Iris pigment epithelial cell (primary cell): ENCODE results near the gene CERK.

Experiments
- DNase-seq: peaks from one replicate; pipeline ENCODE4 v3.0.0-alpha.2; 2011; ENCODE audit warnings: low read depth

The CERK gene

DNA sequence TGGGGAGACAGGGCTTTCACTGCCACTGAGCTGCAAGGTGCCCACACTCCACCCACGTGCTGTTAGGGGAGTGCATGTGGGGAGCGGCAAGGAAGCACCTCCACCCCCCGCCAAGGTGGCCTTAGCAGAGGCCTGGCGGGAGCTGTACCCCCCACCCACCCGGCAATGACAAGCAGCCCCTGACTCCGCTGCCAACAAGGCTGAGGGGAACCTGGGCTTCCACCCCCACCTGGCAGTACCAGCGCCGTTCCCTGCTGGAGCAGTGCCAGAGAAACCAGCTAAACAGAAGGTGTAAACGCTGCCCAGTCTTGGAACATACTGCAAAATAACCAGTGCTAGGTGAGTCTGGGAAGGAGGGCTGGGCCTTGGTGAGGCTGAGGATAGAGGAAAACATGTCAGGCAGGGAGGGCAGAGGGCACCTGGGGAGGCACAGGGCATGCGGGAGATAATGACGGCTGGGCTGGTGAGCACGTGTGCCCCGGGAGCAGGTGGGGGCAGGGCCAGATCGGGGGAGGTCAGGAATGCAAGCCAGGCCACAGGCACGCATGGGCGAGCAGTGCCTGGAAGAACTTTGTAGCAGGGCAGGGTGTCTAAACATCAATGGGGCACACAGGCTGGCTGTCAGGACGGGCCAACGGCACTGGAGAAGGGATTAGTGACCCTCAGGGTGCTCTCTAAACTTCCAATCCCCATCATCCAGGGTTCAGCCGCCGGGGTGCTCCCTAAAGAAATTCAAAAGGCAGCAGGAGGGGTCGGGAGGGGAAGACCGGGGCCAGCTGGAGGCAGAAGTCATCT, 6.6 kb downstream of the CERK start:
- peak; percentile 19 for DNase-seq

DNA sequence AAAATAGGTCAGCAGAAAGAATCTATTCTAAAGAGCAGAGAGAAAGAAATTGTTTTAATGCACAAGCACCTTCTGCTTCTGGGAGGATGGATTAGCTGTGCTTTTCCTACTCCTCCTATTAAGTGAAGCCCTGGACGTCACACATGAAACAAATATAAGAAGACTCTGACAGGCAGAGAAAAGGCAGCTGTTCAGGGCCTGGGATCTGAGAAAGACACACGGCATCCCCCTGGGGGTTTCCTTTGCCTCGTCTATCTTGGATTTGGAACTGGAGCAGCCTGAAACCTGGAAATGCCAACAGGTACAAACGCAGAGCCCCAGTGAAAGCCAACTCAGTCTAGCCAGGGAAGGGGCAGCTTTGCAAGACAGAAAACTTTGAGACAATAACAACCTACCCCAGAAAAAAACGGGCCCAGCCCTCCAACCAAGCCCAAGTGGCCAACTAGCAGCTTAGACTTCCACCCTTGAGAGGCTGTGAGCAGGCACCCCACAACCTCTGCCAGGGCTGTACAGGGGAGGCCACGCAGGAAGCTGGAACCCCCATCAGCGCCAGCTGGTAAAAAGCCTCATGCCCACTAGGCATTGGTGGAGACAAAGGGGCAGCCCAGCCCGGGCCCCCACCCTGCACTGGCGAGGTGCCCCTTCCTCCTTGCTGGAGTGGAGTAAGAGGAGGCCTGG, 7.3 kb downstream of the CERK start:
- no peak for DNase-seq

- DNase-seq, result no peak
Measured at GRCh38 chr22:46728470-46728869, 9.6 kb downstream of the CERK start.

GRCh38 chr22:46727813-46728364, 10.2 kb downstream of the CERK start:
- DNase-seq, result no peak

- no peak for DNase-seq
Measured at GRCh38 chr22:46726986-46727317, 11.1 kb downstream of the CERK start.

DNA sequence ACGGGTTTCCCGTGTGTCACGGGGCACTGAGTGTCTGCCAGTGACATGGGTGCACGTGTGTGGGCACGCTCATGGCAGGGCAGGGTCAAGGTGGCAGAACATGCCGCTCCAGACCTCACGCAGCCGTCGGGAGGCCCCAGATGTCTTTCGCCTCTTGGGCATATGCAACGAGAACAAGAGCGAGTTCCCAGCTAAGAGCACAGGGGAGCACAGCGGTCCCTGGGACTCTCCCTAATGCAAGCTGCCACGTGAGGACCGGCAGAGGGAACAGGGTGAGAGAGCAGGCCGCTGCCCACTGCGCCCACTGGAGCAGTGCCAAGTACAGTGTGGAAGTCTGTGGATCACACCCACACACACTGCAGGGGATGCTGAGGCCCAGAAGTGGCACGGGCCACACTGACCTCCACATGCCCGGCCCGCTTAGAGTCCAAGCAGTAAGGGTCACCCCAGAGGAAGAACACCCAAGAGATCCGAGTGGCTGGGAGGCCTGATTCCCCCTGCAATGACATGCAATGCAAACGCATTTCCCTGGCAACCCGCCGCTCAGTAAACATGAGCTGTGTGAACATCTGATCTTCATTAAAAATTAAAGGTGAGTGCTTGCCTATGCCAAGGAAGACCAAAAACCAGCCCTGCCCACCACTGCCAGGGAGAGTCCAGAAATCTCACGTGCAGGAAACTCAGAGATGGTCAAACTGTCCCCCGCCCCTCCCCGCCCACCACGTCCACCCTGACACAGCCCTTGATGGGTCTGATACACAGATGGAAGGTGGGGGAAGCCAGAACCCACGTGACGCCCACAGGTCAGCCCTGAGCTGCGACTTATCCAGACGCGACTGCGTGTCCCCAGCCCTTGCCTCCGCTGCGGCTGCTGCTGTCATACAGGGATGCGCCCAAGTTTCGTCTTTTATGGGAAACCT, 11.7 kb downstream of the CERK start:
- DNase-seq, result peak; percentile 39

DNA sequence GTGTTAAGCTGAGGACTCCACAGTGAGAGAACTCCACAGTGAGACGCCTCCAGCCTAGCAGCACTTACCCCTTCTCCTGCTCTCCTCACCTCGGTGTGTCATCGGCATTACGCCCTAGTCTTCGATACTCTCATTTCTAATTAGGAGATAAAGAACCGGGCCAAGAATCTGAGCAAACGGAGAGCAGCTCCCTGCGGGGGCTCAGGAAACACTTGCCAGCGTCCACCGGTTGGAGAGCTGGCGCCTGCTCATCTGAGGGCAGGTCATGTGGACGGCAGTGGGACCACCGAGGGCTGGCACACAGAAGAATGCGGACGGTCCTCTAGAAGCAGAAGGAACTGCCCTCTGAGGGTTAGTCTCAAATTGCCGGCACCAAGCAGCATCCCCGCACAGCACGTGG, 13.0 kb downstream of the CERK start:
- no peak for DNase-seq

GRCh38 chr22:46723882-46724281, 14.2 kb downstream of the CERK start:
- DNase-seq, result no peak

DNA sequence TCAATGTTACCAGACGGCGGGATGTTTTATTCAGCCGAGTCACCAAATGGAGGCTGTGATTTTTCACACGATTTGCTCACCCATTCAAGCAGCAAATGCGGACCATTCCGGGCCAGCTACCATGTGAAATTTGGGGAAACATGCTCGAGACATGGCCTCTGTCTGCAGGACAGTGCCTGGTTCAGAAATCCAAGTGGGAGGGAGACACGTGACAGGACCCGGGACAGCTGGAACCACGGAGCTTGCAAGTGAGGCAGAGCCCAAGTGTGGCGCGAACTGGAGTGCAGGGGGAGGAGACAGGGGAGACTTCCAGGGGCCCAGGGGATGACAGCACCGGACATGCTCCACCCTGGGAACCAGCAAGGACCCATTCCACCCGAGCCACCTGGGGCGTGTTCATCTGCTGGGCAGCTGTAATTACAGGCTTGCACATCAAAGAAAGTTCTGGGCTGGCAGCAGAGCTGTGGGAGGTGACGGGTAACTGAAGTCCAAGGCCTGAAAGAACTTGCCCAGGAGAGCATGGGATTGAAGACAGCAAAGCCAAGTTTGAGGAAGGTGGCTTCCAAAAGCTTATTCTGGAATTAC, 16.5 kb downstream of the CERK start:
- no peak for DNase-seq

GRCh38 chr22:46719921-46720320, 18.1 kb downstream of the CERK start:
- no peak for DNase-seq

- peak; percentile 78 for DNase-seq
Measured at GRCh38 chr22:46714550-46714949, 23.5 kb downstream of the CERK start.

GRCh38 chr22:46712288-46712687, 25.8 kb downstream of the CERK start:
- no peak for DNase-seq

GRCh38 chr22:46710806-46711205, 27.2 kb downstream of the CERK start:
- no peak for DNase-seq

DNA sequence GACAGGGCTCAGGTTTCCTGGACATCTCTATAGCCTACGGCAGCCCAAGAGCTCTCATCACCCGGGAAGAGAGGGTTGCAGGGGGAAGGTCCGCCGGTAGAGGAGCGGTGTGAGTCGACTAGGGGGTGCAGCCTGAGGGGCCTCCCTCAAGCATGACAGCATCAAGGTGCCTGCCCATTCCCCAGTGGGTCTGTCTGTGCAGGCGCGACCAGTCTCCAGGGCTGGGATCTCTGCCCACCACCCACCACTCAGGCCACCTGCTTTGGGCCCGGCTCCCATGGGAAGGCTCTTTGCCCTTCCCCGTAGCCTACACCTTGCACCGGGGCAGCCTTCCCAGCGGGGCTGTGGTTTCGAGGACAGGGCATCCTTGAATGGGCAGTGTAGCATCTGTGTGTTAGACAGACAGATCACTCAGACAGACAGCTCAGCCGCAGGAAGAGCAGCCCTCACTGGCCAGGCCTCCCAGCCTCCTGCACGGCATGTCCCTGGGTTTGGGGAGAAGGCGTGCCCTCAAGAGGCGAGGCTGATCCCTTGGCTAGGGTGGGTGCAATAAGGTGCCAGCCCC, 29.2 kb downstream of the CERK start:
- DNase-seq, result no peak

DNA sequence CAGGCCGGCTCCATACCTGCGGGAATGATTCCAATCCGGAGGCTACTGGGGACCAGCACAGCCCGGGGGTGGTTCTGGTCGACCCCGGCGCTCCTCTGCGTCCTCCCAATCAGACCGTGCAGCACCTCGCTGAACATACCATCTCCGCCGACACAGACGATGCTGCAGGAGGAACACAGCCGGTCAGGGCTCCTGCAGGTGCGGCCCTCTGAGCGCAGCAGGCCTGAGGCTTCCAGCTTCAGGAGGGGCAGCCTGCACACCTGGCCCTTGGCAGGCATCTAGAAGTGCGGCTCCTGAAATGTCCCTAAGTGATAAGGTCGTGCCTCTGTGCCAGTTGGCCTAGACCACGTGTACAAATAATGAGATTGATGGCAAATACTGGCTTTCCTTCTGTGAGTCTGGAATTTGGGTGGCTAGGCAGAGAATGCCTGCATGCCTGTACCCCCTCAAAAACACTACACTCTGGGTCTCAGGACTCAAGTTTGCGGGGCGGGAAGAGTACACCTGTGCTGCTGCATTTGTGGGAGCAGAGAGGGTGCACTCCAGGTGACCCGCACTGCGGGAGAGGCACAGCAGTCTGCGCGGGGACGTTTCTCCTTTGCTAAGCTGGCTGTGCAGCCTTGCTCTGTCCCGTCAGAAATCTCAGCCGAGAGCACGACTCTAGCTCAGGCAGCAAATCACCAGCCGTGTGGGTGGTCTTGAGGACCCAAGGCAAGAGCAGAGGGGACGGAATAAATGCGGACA, 30.1 kb downstream of the CERK start:
- no peak for DNase-seq

DNA sequence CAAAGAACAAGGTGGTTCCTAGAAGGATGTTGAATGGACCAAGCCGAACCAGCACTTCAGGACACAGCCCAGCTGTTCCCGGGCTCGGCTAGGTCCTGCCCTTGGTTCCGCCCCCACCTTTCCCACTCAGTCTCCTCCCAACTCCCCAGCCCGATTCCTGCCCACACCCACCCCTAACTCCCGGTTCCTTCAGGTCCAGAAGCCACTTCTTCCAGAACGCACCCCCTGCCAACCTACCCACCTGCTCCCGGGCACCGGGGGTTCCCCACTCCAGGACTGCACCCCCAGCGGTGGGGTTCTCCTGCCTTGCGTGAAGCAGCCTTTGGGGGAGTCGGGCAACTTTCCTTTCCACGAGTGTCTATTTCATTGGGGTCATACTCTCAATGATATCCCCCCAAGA, 30.7 kb downstream of the CERK start:
- no peak for DNase-seq

GRCh38 chr22:46706060-46706459, 32.0 kb downstream of the CERK start:
- no peak for DNase-seq

DNA sequence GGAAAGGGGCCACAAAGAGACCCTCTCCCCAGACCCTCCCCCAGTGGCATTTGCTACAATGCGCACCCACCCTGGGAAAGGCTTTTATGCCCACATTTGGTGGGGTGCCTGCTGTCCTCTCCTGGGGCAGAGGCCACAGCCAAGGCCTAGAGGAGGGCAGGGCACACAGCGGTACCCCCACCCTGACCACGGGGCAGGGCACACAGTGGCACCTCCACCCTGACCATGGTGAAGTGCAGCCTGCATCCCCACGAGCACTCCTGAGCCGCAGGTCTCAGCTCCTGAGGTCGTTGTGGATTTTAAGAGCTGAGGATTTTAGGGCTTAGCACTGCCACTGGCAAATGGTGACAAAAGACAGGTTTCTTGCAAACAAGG, 34.1 kb downstream of the CERK start:
- no peak for DNase-seq

DNA sequence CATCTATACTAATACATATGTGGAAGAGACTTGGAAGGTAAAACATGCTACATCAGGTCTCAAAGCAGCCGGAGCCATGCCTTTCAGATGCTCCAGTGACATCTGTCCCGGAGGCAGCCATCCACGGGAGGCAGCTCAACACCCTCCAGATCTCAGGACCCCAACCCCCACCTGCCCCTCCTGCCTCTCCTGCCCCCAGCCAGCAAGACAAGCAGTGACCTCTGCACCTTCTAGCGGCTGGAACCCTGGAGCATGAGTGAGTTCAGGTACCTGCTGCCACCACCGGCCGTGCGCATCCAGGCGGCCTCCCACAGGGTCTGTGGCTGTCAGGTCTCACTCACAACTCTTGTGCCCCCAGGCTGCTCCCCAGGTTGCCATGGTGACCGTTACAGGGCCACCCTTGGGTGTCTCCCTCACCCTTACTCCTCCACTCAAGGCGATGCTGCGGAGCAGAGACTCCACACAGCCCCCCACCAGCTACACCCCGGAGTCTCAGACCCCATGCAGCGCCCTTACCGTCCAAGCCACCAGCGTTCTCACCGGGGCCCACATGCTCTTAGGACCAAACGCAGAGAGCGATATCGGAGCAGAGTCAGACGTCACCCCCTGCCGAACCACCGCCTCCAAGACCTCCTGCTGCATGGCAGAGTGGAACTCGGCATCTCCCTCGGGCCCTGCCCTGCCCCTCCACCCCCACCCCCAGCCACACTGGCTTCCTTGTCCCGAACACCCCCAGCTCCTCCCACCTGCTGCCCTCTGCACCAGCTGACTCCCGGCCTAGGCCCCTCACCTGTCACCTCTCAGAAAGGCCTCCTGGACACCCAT, 34.7 kb downstream of the CERK start:
- no peak for DNase-seq

DNA sequence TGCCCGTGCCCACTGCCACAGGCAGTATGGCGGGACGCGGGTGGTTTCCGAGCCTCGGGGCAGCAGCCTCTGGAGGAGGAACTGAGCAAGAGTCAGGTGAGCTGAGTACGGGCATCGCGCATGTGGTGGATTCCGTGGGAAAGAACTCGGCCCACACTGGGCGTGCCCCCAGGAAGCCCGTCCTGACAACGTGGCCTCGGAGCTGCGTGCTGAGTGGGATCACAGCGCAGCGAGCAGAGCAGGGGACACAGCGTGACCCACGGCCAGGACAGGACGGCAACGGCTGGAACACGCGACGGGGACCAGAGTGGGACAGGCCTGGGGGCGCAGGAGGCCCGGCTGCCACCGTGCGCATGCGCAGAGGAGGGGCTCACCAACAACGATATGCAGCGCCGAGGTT, 36.8 kb downstream of the CERK start:
- no peak for DNase-seq
